ENCODE data around the gene CEP57L1.

CEP57L1 gene
- 9.4 to 19.8 (median 12.8) reads per million in 4 donors for total RNA-seq

GRCh38 chr6:109095036-109095834, at the start of gene CEP57L1:
TSS of gene CEP57L1 (plus strand) at chr6:109095507. CDS start at chr6:109145222, 49,715 bp downstream.
- DNase-seq = peak; percentile 83 to 97 (median 89)

- no peak for DNase-seq
Observed at GRCh38 chr6:109048176-109048575, 47.1 kb upstream of the CEP57L1 start.

- no peak for DNase-seq
Observed at GRCh38 chr6:109048670-109049415, 46.5 kb upstream of the CEP57L1 start.

GRCh38 chr6:109050012-109050411, 45.3 kb upstream of the CEP57L1 start:
- no peak for DNase-seq

- DNase-seq = no peak
Observed at GRCh38 chr6:109050447-109051102, 44.7 kb upstream of the CEP57L1 start.

- no peak for DNase-seq
Observed at GRCh38 chr6:109051301-109052017, 43.8 kb upstream of the CEP57L1 start.

- DNase-seq = no peak
Observed at GRCh38 chr6:109052018-109052651, 43.2 kb upstream of the CEP57L1 start.

- DNase-seq = no peak
Observed at GRCh38 chr6:109052852-109053251, 42.5 kb upstream of the CEP57L1 start.

- DNase-seq = no peak
Observed at GRCh38 chr6:109053336-109053735, 42.0 kb upstream of the CEP57L1 start.

GRCh38 chr6:109055771-109056235, 39.5 kb upstream of the CEP57L1 start:
- DNase-seq = no peak

GRCh38 chr6:109056661-109057060, 38.6 kb upstream of the CEP57L1 start:
- no peak for DNase-seq

GRCh38 chr6:109058620-109059019, 36.7 kb upstream of the CEP57L1 start:
- no peak for DNase-seq

GRCh38 chr6:109059153-109059552, 36.2 kb upstream of the CEP57L1 start:
- DNase-seq = no peak

- DNase-seq = peak in 1 of 5 donors; percentile 27
Observed at GRCh38 chr6:109059571-109060021, 35.7 kb upstream of the CEP57L1 start.

GRCh38 chr6:109060571-109060970, 34.7 kb upstream of the CEP57L1 start:
- DNase-seq = no peak

GRCh38 chr6:109062216-109062615, 33.1 kb upstream of the CEP57L1 start:
- no peak for DNase-seq

- DNase-seq = no peak
Observed at GRCh38 chr6:109062767-109063352, 32.4 kb upstream of the CEP57L1 start.

- no peak for DNase-seq
Observed at GRCh38 chr6:109069746-109070145, 25.6 kb upstream of the CEP57L1 start.

GRCh38 chr6:109071125-109071917, 24.0 kb upstream of the CEP57L1 start:
- no peak for DNase-seq

- peak in 4 of 5 donors; percentile 28 to 64 (median 46) for DNase-seq
Observed at GRCh38 chr6:109073344-109074132, 21.8 kb upstream of the CEP57L1 start.
